GM12878 (cell line): ENCODE results near the gene LMLN.

Source experiments
- CTCF ChIP-seq, 3 experiments: IDR thresholded peaks in 2 of 3; conservative IDR thresholded peaks in 1 of 3; 2 replicates each; pipeline ENCODE4 v1.5.1; 2011; ENCODE audit warnings: low read depth in 3 of 3, low read length in 3 of 3, mild to moderate bottlenecking in 3 of 3, control low read depth in 2 of 3, moderate library complexity in 2 of 3, inconsistent platforms in 1 of 3, mixed read lengths in 1 of 3; ENCODE audit not compliant: control insufficient read depth in 2 of 3, insufficient read depth in 1 of 3; ENCODE audit errors: extremely low read depth in 1 of 3
- HDAC6 ChIP-seq: fragments of 200-600 bp; sonication (generic); IDR thresholded peaks from one replicate; pipeline ENCODE4 v1.8.0; 2017; ENCODE audit warnings: antibody characterized with exemption; ENCODE audit not compliant: unreplicated experiment
- ZZZ3 ChIP-seq: IDR thresholded peaks from 2 replicates; pipeline ENCODE4 v1.6.1; 2011; ENCODE audit warnings: low read depth; ENCODE audit not compliant: control insufficient read depth, insufficient read length

- no peak for TF ChIP-seq HDAC6
- no peak for TF ChIP-seq ZZZ3
- no peak for TF ChIP-seq CTCF (IDR thresholded peaks at IDR 0.05 in 2 of 3, conservative IDR thresholded peaks at IDR 0.05 in 1 of 3; ENCODE audit: control insufficient read depth in 2 of 3, extremely low read depth in 1 of 3, insufficient read depth in 1 of 3, low read depth in 3 of 3, low read length in 3 of 3)
These were observed 58.4 kb downstream of the LMLN start for GRCh38 chr3:198018416-198018815.
